ENCODE results near the gene PCP2.

GRCh38 chr19:7644550-7644877 is 11.0 kb upstream of the PCP2 start:
- TF ChIP-seq POLR2AphosphoS5 (IDR thresholded peaks at IDR 0.05; ENCODE audit: borderline replicate concordance, low read depth, low read length): no peak
- TF ChIP-seq EZH2 (IDR thresholded peaks at IDR 0.05): no peak

Measured in SK-N-MC (cell line).